ENCODE results near the gene GALNT9.
"Not testable (repeated sequence)": the region's sequence is repeated elsewhere in the genome, so short reads cannot be mapped to it uniquely, and the experiment has no call there.

DNA sequence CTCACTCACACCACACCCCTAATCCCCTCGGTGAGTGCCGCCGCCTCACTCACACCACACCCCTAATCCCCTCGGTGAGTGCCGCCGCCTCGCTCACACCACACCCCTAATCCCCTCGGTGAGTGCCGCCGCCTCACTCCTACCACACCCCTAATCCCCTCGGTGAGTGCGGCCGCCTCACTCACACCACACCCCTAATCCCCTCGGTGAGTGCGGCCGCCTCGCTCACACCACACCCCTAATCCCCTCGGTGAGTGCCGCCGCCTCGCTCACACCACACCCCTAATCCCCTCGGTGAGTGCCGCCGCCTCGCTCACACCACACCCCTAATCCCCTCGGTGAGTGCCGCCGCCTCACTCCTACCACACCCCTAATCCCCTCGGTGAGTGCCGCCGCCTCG is 179.9 kb downstream of the GALNT9 start:
- TF ChIP-seq SUZ12 (IDR thresholded peaks at IDR 0.05); ARNT (IDR thresholded peaks at IDR 0.05); ELF4 (IDR thresholded peaks at IDR 0.05); ZNF384 (IDR thresholded peaks at IDR 0.05); L3MBTL2 (conservative IDR thresholded peaks at IDR 0.05); SP1 (IDR thresholded peaks at IDR 0.05): not testable (repeated sequence)
- TF ChIP-seq, protein P1, sequence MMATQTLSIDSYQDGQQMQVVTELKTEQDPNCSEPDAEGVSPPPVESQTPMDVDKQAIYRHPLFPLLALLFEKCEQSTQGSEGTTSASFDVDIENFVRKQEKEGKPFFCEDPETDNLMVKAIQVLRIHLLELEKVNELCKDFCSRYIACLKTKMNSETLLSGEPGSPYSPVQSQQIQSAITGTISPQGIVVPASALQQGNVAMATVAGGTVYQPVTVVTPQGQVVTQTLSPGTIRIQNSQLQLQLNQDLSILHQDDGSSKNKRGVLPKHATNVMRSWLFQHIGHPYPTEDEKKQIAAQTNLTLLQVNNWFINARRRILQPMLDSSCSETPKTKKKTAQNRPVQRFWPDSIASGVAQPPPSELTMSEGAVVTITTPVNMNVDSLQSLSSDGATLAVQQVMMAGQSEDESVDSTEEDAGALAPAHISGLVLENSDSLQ (IDR thresholded peaks at IDR 0.05), result not testable (repeated sequence)

Measured in HEK293T (cell line).